Prostate gland (tissue), 2 donors: ENCODE data around the gene PON1. TPM values are rescaled to one million over a fixed set of nuclear protein-coding genes. Genes with fewer than 3 reads are reported as not detected.

Experiments
- DNase-seq: peaks from one replicate; pipeline ENCODE4 v3.0.0-alpha.2; 2019; ENCODE audit warnings: low spot score
- H3K27ac ChIP-seq, 2 donors: fragments of 200-600 bp; sonication (generic); 2 replicates each; pipeline ENCODE4 v1.5.1; 2017 to 2019
- H3K27me3 ChIP-seq: fragments of 200-600 bp; sonication (generic); replicated peaks from 2 replicates; pipeline ENCODE4 v1.5.1; 2019; ENCODE audit not compliant: insufficient read depth
- H3K36me3 ChIP-seq, 2 donors: fragments of 200-600 bp; sonication (generic); 1 replicate in 1 of 2; 2 replicates in 1 of 2; pipeline versions ENCODE4 v1.5.1 to v1.8.1; 2017 to 2019
- H3K4me1 ChIP-seq: fragments of 200-600 bp; sonication (generic); replicated peaks from 2 replicates; pipeline ENCODE4 v1.5.1; 2019
- H3K4me3 ChIP-seq, 2 donors: fragments of 200-600 bp; sonication (generic); 2 replicates each; pipeline ENCODE4 v1.5.1; 2017 to 2019
- H3K9me3 ChIP-seq: fragments of 200-600 bp; sonication (generic); 2 replicates; pipeline ENCODE4 v1.5.1; 2017
- CTCF ChIP-seq, 4 experiments: fragments of 200-600 bp in 2 of 4; fragments of 450-650 bp in 2 of 4; sonication (generic) in 2 of 4; IDR thresholded peaks; 1 replicate in 3 of 4; 2 replicates in 1 of 4; pipeline ENCODE4 v1.5.1; 2016 to 2019; ENCODE audit warnings: antibody characterized with exemption in 4 of 4, mild to moderate bottlenecking in 2 of 4, moderate library complexity in 2 of 4
- POLR2A ChIP-seq: fragments of 450-650 bp; IDR thresholded peaks from one replicate; pipeline ENCODE4 v1.6.1; 2016; ENCODE audit warnings: antibody characterized with exemption, mild to moderate bottlenecking
- POLR2AphosphoS5 ChIP-seq: sonication (generic); formaldehyde crosslinking; IDR thresholded peaks from one replicate; pipeline ENCODE4 v1.6.1; 2017; ENCODE audit warnings: antibody characterized with exemption
- WGBS: methylation state at CpG from one replicate; pipeline ENCODE4 v1.1.5; 2018; 5-methylcytosine and 5-hydroxymethylcytosine counted together
- intact Hi-C: fragments of 100-400 bp; cut with DNase I; formaldehyde crosslinking; loops from one replicate; pipeline ENCODE4 v1.14.2; 2022
- total RNA-seq, 2 donors: library from RNA; depleted of rRNA; stranded (reverse); fragments of >200 nt; gene quantifications; one replicate each; pipeline ENCODE4 v1.1.0, GENCODE V29; 2016

The PON1 gene
- total RNA-seq, 2 donors from 2014 or later, result 0.87 TPM; not detected in 1

DNA sequence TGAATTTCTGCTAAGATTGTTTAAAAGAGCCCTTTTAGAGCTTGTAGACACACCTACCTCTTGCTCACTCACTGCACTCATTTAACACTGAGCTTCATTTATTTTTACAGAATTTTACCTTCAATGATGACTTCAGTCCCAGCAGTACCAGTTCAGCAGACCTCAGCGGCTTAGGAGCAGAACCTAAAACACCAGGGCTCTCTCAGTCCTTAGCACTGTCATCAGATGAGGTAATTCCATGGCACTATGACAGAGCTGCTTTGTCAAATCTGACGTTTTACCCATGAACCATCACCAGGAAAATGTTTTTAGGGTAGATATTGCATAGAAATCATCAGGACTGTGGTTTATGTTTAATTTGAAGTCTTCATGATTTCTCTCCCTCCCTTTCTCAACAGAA lies 38.2 kb downstream of the PON1 start:
- intact Hi-C loops, result no loop called here
- no peaks in the 10 kb centered on the region for H3K4me1 ChIP-seq
- no peak overlapping the region for H3K4me3 ChIP-seq
- no peaks in the 10 kb centered on the region for H3K9me3 ChIP-seq
- DNase-seq, result no peak
- no peaks in the 10 kb centered on the region for H3K27me3 ChIP-seq
- TF ChIP-seq POLR2A (no peak), CTCF (IDR thresholded peaks at IDR 0.05) (no peak), POLR2AphosphoS5 (no peak)
- WGBS, result 69% methylated on average over 2 of the region's 2 CpGs
- H3K27ac ChIP-seq, result no peak overlapping the region
- H3K36me3 ChIP-seq, result no peaks in the 10 kb centered on the region

DNA sequence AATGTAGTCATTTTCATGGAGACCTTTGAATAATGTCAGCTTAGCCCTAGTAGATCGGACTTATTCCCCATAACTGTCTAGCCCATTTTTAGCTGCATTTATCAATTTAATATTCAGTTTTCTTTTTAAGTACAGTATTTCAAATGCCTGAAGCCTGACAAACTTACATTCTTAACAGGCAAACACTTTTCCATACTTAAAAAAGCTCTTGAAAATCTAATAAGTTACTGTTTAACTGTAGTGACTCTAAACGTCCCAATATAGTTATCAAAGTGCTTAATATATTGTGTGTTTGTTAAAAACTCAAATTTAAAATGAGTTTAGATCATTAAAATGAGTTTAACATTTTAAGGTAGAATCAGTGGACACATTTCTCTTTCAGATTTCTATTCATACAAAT lies 44.9 kb downstream of the PON1 start:
- no peak for DNase-seq
- TF ChIP-seq POLR2AphosphoS5, result no peak
- 74% methylated on average over 2 of the region's 2 CpGs for WGBS
- intact Hi-C loops, result no loop called here
- Histone ChIP-seq H3K27ac (no peak overlapping the region), H3K27me3 (no peaks in the 10 kb centered on the region), H3K4me1 (no peaks in the 10 kb centered on the region), H3K36me3 (no peaks in the 10 kb centered on the region), H3K9me3 (no peaks in the 10 kb centered on the region), H3K4me3 (no peak overlapping the region)

DNA sequence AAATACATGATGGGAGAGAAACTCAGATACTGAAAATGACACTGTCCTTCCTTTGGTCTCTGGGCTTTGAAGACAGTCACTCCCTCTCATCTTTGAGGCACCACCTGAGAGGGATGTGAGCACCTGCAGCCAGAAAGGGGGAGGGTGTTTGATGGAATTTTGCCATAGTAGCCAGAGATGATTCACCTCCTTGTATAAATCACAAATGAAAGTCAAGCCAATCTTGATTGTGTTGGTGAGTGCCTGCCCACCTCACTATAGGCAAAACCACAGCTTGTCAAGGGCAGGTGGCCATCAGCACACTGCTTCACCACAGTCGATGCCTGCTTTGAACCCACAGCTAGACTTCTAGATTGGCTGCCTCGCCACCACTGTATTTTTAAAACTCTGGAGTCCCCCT lies 48.2 kb downstream of the PON1 start:
- Histone ChIP-seq H3K27ac (no peak overlapping the region), H3K36me3 (no peaks in the 10 kb centered on the region), H3K4me1 (no peaks in the 10 kb centered on the region), H3K27me3 (no peaks in the 10 kb centered on the region), H3K9me3 (no peaks in the 10 kb centered on the region), H3K4me3 (no peak overlapping the region)
- TF ChIP-seq POLR2A (no peak), CTCF (IDR thresholded peaks at IDR 0.05) (no peak), POLR2AphosphoS5 (no peak)
- intact Hi-C loops, result no loop called here
- no peak for DNase-seq
- 72% methylated on average over 2 of the region's 2 CpGs for whole genome bisulfite sequencing

DNA sequence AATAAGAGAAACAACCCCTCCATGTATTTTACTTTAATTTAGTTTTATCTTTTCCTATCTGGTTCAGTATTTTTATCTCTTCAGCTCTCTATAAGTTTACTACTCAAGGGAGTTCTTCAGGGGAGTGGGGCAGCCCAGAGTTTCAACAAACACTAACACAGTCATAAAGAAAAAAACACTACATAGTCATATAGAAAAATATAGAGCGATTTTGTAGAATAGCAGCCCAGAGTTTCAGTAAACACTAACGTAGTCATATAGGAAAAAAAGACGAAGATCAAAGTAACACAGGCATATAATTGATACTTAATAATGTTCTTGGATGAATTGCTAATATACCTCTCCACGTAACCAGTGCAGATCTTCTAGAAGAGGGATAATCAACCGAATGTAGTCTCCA lies 54.7 kb downstream of the PON1 start:
- no peak overlapping the region for H3K27ac ChIP-seq
- WGBS, result 96% methylated on average over 5 of the region's 5 CpGs
- H3K4me1 ChIP-seq, result no peaks in the 10 kb centered on the region
- no peaks in the 10 kb centered on the region for H3K27me3 ChIP-seq
- TF ChIP-seq POLR2AphosphoS5 (no peak), POLR2A (no peak), CTCF (IDR thresholded peaks at IDR 0.05) (no peak)
- no peaks in the 10 kb centered on the region for H3K36me3 ChIP-seq
- intact Hi-C loops, result no loop called here
- no peak overlapping the region for H3K4me3 ChIP-seq
- H3K9me3 ChIP-seq, result no peaks in the 10 kb centered on the region
- no peak for DNase-seq

DNA sequence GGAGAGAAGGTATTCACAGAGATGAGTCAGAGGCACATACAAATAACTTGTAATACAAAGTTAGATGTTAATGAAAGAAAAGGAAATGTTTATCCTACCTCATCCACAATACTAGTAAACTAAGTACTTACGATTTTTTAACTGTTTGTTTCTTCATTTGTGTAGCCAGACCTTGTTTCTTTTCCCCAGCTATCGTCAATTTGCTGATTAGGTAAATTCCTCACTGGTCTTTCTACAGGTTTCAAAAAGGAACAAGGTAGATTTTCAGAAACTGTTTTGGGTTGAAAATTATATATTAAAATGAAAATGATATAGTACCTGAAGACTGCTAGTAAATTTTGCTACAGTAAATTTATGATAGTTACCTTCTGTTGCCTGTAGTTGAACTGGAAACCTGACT lies 56.6 kb downstream of the PON1 start:
- Histone ChIP-seq H3K36me3 (no peaks in the 10 kb centered on the region), H3K4me3 (no peak overlapping the region), H3K27ac (no peak overlapping the region), H3K27me3 (no peaks in the 10 kb centered on the region), H3K4me1 (no peaks in the 10 kb centered on the region), H3K9me3 (no peaks in the 10 kb centered on the region)
- WGBS, result 82% methylated on average over 2 of the region's 2 CpGs
- TF ChIP-seq CTCF (IDR thresholded peaks at IDR 0.05) (no peak), POLR2A (no peak), POLR2AphosphoS5 (no peak)
- no peak for DNase-seq
- intact Hi-C loops, result no loop called here
